Gastrocnemius medialis (tissue), 4 donors: Measurements from ENCODE around the gene KAZN. TPM values are rescaled to one million over a fixed set of nuclear protein-coding genes. Genes with fewer than 3 reads are reported as not detected.

Source experiments
- ATAC-seq, 2 donors: fragments of 150-250 bp; one replicate each; pipeline ENCODE4 v1.9.1; 2016
- DNase-seq, 2 donors: peaks; one replicate each; pipeline ENCODE4 v3.0.0-alpha.2; 2019
- H3K27ac ChIP-seq, 4 donors: fragments of 200-600 bp; sonication (generic); 1 replicate in 1 of 4; 2 replicates in 3 of 4; pipeline ENCODE4 v1.5.1; 2016 to 2018; ENCODE audit warnings: mild to moderate bottlenecking in 2 of 4, moderate library complexity in 1 of 4
- H3K27me3 ChIP-seq, 3 donors: fragments of 200-600 bp; sonication (generic) in 2 of 3; 1 replicate in 1 of 3; 2 replicates in 2 of 3; pipeline versions ENCODE4 v1.5.1 to v1.6.0; 2016 to 2019; ENCODE audit warnings: mild to moderate bottlenecking in 1 of 3, moderate library complexity in 1 of 3
- H3K36me3 ChIP-seq, 2 donors: fragments of 200-600 bp; sonication (generic) in 1 of 2; one replicate each; pipeline ENCODE4 v1.5.1; 2017 to 2018
- H3K4me1 ChIP-seq, 2 donors: fragments of 200-600 bp; sonication (generic) in 1 of 2; one replicate each; pipeline ENCODE4 v1.5.1; 2016 to 2017; ENCODE audit warnings: mild to moderate bottlenecking in 2 of 2
- H3K4me3 ChIP-seq, 4 donors: fragments of 200-600 bp; sonication (generic) in 3 of 4; 1 replicate in 1 of 4; 2 replicates in 3 of 4; pipeline ENCODE4 v1.5.1; 2016 to 2019; ENCODE audit warnings: mild to moderate bottlenecking in 2 of 4
- H3K9me3 ChIP-seq, 3 donors: fragments of 200-600 bp; sonication (generic) in 2 of 3; 1 replicate in 1 of 3; 2 replicates in 2 of 3; pipeline ENCODE4 v1.5.1; 2016 to 2019
- POLR2A ChIP-seq, 2 donors: fragments of 450-650 bp; IDR thresholded peaks; one replicate each; pipeline ENCODE4 v1.6.1; 2017; ENCODE audit warnings: antibody characterized with exemption in 2 of 2, mild to moderate bottlenecking in 2 of 2, moderate library complexity in 2 of 2
- in situ Hi-C, 4 donors: fragments of 200-750 bp; cut with MboI; loops; one replicate each; pipeline versions ENCODE4 v1.15.0 to v1.8.0; 2017; ENCODE audit warnings: low sequenced_read_pairs in 4 of 4
- intact Hi-C: fragments of 100-400 bp; cut with DNase I; formaldehyde crosslinking; loops from one replicate; pipeline ENCODE4 v1.15.1; 2023; ENCODE audit warnings: low total_unique reads
- total RNA-seq, 4 donors: library from RNA; depleted of rRNA; stranded (reverse); fragments of >200 nt; gene quantifications; one replicate each; pipeline versions ENCODE4 v1.1.0 to v1.2.3, GENCODE V29; 2016
- TF ChIP-seq, protein P1 (sequence below), 5 experiments: fragments of 450-650 bp in 3 of 5; fragments of 200-600 bp in 2 of 5; sonication (generic) in 2 of 5; IDR thresholded peaks in 4 of 5; conservative IDR thresholded peaks in 1 of 5; 1 replicate in 4 of 5; 2 replicates in 1 of 5; pipeline ENCODE4 v1.5.1; 2016 to 2019; ENCODE audit warnings: antibody characterized with exemption in 5 of 5, mild to moderate bottlenecking in 3 of 5, moderate library complexity in 3 of 5

KAZN gene
- total RNA-seq, 4 donors from 2014 or later: 0.05 to 2.2 (median 1.00) TPM

DNA sequence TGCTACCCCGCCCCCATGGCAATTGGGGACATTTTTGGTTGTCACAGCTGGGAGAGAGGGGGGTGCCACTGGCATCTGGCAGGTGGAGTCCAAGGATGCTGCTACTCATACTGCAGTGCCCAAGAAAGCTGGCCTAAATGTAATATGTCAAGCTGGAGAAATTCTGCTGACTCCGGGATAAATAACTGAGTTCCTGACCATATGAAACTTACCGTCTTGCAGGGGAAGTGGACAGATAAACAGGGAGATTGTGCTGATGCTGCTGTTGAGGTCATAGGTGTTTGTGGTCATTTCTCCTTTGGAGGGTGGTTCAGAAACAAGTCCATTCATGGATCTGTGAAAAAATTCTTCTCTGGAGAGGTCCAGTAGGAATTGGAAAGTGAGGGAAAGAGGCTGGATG is 54.4 kb downstream of the KAZN start:
- no peak overlapping the region for H3K27ac ChIP-seq
- no peaks in the 10 kb centered on the region for H3K4me1 ChIP-seq
- ATAC-seq: no peak
- H3K36me3 ChIP-seq: no peaks in the 10 kb centered on the region
- in situ Hi-C loops: no loop called here
- no peaks in the 10 kb centered on the region for H3K27me3 ChIP-seq
- H3K9me3 ChIP-seq: no peaks in the 10 kb centered on the region
- TF ChIP-seq, protein P1, sequence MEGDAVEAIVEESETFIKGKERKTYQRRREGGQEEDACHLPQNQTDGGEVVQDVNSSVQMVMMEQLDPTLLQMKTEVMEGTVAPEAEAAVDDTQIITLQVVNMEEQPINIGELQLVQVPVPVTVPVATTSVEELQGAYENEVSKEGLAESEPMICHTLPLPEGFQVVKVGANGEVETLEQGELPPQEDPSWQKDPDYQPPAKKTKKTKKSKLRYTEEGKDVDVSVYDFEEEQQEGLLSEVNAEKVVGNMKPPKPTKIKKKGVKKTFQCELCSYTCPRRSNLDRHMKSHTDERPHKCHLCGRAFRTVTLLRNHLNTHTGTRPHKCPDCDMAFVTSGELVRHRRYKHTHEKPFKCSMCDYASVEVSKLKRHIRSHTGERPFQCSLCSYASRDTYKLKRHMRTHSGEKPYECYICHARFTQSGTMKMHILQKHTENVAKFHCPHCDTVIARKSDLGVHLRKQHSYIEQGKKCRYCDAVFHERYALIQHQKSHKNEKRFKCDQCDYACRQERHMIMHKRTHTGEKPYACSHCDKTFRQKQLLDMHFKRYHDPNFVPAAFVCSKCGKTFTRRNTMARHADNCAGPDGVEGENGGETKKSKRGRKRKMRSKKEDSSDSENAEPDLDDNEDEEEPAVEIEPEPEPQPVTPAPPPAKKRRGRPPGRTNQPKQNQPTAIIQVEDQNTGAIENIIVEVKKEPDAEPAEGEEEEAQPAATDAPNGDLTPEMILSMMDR (IDR thresholded peaks at IDR 0.05 in 4 of 5, conservative IDR thresholded peaks at IDR 0.05 in 1 of 5): no peak
- no peak for TF ChIP-seq POLR2A (IDR thresholded peaks at IDR 0.05)
- intact Hi-C loops: no loop called here
- DNase-seq: no peak
- H3K4me3 ChIP-seq: no peak overlapping the region

DNA sequence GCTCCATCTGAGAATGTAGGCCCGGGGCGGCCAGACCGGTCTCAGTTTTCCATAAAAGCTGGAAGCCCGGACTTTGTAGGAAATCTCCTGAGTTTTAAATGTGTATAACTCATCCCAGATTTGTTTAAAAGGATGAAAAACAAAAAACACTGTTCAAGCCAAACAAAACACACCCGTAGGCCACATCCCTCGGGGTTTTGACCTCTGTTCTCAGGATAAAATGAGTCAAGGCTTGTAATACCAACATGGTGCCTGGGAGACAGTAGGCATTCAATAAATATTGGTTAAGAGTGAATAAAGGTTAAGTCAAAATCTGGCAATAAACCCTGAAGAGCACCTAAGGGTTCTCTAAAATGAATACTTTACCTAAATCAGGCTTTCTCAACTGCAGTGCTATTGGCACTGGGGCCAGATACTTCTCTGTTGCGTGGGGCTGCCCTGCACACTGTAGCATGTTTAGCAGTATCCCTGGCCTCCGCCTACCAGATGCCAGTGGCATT is 55.0 kb downstream of the KAZN start:
- in situ Hi-C loops: no loop called here
- TF ChIP-seq, protein P1 (IDR thresholded peaks at IDR 0.05 in 4 of 5, conservative IDR thresholded peaks at IDR 0.05 in 1 of 5): no peak
- no peak for TF ChIP-seq POLR2A (IDR thresholded peaks at IDR 0.05)
- Histone ChIP-seq H3K4me3 (no peak overlapping the region), H3K27ac (no peak overlapping the region), H3K27me3 (no peaks in the 10 kb centered on the region), H3K4me1 (no peaks in the 10 kb centered on the region), H3K36me3 (no peaks in the 10 kb centered on the region), H3K9me3 (no peaks in the 10 kb centered on the region)
- ATAC-seq: no peak
- DNase-seq: no peak
- intact Hi-C loops: no loop called here

DNA sequence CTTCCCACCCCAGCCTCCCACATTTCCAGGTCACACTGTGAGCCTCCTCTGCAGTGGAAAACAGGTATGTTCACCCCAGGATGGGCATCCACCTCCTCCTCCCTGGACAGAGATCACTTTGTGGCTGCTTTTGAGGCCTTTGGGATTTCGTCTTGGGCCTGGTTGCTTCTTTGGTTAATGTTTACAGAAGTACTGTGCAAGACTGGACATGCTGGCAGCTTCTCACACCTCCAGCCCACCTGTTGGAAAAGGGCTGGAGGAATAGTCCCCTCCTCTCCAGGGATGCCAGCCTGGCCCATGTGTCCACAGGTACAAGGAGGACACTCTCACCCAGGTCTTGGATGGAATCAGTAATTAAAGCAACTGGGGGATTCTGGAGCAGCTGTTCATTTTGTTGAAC is 56.1 kb downstream of the KAZN start:
- no peaks in the 10 kb centered on the region for H3K9me3 ChIP-seq
- TF ChIP-seq POLR2A (IDR thresholded peaks at IDR 0.05): no peak
- TF ChIP-seq, protein P1 (IDR thresholded peaks at IDR 0.05 in 4 of 5, conservative IDR thresholded peaks at IDR 0.05 in 1 of 5): no peak
- intact Hi-C loops: no loop called here
- no peak overlapping the region for H3K4me3 ChIP-seq
- no peaks in the 10 kb centered on the region for H3K27me3 ChIP-seq
- ATAC-seq (no peak), DNase-seq (no peak)
- in situ Hi-C loops: no loop called here
- no peaks in the 10 kb centered on the region for H3K4me1 ChIP-seq
- H3K27ac ChIP-seq: no peak overlapping the region
- H3K36me3 ChIP-seq: no peaks in the 10 kb centered on the region

DNA sequence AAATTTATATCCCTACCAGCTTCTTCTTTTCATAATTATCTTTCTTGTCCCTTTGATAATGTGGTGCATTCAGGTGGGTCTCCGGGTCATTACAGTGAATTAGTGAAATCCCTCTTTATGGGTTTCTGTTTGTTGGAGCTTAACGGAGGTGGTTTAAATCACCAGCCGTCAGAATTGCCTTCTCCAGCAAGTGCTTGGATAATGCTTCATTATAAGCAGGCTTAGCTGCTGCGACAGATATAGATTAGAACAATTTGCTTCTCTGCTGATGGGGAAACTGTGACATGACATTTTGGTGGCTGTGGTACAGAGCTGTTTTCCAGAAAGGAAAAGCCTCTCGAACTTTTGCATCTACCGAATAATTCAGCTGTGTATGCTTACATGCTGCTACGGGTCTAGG is 56.9 kb downstream of the KAZN start:
- DNase-seq (no peak), ATAC-seq (no peak)
- H3K36me3 ChIP-seq: no peaks in the 10 kb centered on the region
- no peaks in the 10 kb centered on the region for H3K9me3 ChIP-seq
- no peaks in the 10 kb centered on the region for H3K27me3 ChIP-seq
- no peaks in the 10 kb centered on the region for H3K4me1 ChIP-seq
- H3K4me3 ChIP-seq: no peak overlapping the region
- H3K27ac ChIP-seq: no peak overlapping the region
- in situ Hi-C loops (no loop called here), intact Hi-C loops (no loop called here)
- TF ChIP-seq, protein P1 (IDR thresholded peaks at IDR 0.05 in 4 of 5, conservative IDR thresholded peaks at IDR 0.05 in 1 of 5): no peak
- no peak for TF ChIP-seq POLR2A (IDR thresholded peaks at IDR 0.05)

DNA sequence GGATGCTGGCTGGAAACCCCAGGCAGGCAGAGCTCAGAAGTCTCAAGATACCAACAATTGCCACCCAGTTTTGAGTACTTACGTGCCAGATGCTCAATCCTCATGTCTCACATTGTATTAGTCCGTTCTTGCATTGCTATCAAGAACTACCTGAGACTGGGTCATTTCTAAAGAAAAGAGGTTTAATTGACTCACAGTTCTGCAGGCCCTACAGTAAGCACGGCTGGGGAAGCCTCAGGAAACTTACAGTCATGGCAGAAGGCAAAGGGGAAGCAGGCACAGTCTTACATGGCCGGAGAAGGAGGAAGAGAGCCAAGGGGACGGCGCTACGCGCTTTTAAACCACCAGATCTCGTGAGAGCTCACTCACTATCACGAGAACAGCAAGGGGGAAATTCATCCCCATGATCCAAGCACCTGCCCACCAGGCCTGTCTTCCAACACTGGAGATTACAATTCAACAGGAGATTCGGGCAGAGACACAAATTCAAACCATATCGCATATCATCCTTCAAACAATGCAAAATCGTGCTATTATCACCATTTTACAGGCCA is 58.0 kb downstream of the KAZN start:
- H3K4me3 ChIP-seq: no peak overlapping the region
- in situ Hi-C loops: no loop called here
- no peaks in the 10 kb centered on the region for H3K36me3 ChIP-seq
- no peaks in the 10 kb centered on the region for H3K9me3 ChIP-seq
- intact Hi-C loops: no loop called here
- TF ChIP-seq POLR2A (IDR thresholded peaks at IDR 0.05): no peak
- TF ChIP-seq, protein P1 (IDR thresholded peaks at IDR 0.05 in 4 of 5, conservative IDR thresholded peaks at IDR 0.05 in 1 of 5): no peak
- H3K27me3 ChIP-seq: no peaks in the 10 kb centered on the region
- no peak overlapping the region for H3K27ac ChIP-seq
- no peaks in the 10 kb centered on the region for H3K4me1 ChIP-seq
- ATAC-seq (no peak), DNase-seq (no peak)
